A673 (cell line): ENCODE data around the gene CYP20A1.
"Not testable (repeated sequence)": the region's sequence is repeated elsewhere in the genome, so short reads cannot be mapped to it uniquely, and the experiment has no call there.

Experiments used
- EZH2 ChIP-seq: fragments of 200-600 bp; sonication (generic); IDR thresholded peaks from 2 replicates; pipeline ENCODE4 v1.6.1; 2017; ENCODE audit warnings: borderline replicate concordance, low read depth, mild to moderate bottlenecking, mixed read lengths, antibody characterized with exemption, low read length; ENCODE audit not compliant: poor library complexity, severe bottlenecking
- TF ChIP-seq, protein P1 (sequence below): fragments of 300-800, 200-600 bp; sonication (generic); conservative IDR thresholded peaks from 2 replicates; pipeline ENCODE4 v1.5.1; 2017; ENCODE audit warnings: low read depth, mild to moderate bottlenecking, antibody characterized with exemption, low read length, moderate library complexity, mixed read lengths

GRCh38 chr2:203190547-203190946, 48.3 kb upstream of the CYP20A1 start:
- TF ChIP-seq, protein P1, sequence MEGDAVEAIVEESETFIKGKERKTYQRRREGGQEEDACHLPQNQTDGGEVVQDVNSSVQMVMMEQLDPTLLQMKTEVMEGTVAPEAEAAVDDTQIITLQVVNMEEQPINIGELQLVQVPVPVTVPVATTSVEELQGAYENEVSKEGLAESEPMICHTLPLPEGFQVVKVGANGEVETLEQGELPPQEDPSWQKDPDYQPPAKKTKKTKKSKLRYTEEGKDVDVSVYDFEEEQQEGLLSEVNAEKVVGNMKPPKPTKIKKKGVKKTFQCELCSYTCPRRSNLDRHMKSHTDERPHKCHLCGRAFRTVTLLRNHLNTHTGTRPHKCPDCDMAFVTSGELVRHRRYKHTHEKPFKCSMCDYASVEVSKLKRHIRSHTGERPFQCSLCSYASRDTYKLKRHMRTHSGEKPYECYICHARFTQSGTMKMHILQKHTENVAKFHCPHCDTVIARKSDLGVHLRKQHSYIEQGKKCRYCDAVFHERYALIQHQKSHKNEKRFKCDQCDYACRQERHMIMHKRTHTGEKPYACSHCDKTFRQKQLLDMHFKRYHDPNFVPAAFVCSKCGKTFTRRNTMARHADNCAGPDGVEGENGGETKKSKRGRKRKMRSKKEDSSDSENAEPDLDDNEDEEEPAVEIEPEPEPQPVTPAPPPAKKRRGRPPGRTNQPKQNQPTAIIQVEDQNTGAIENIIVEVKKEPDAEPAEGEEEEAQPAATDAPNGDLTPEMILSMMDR = not testable (repeated sequence)
- TF ChIP-seq EZH2 = not testable (repeated sequence)
